ENCODE data around the gene QRICH1. TPM values are rescaled to one million over a fixed set of nuclear protein-coding genes. Genes with fewer than 3 reads are reported as not detected.

The QRICH1 gene
- total RNA-seq, 4 donors from 2014 or later: 35.8 to 65.6 (median 47.1) TPM

DNA sequence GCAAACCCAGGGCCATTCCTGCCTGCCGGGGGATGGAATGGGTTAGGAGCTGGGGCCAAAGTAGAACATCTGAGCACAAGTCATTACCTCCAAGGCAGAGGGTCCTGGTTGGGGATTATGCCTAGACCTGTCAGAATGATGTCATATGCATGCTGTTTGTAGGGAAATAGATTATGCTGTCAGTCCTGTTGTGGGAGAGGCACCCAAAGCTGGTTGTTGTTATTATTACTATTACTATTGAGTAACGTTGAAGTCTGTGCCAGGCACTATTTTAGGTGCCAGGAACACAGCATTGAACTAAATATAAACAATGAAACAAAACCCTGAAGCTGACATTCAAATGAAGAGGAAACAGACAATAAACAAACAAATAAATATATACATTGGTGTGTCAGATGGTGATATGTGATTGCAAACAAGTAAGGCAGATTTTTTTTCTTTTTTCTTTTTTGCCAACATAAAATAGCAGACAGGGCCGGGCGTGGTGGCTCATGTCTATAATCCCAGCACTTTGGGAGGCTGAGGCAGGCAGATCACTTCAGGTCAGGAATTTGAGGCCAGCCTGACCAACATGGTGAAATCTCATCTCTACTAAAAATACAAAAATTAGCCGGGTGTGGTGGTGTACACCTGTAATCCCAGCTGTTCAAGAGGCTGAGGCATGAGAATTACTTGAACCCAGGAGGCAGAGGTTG lies 101.9 kb downstream of the QRICH1 start:
- intact Hi-C loops (cut with DNase I; ENCODE audit: low total_unique reads): loop anchor here (2.0 kb wide), 1 partner anchor 37 kb away; the partner anchor contains the start of gene IMPDH2
- in situ Hi-C loops (cut with MboI; ENCODE audit: low sequenced_read_pairs in 4 of 4): no loop called here
- no peak for TF ChIP-seq POLR2A (IDR thresholded peaks at IDR 0.05)
- TF ChIP-seq, protein P1, sequence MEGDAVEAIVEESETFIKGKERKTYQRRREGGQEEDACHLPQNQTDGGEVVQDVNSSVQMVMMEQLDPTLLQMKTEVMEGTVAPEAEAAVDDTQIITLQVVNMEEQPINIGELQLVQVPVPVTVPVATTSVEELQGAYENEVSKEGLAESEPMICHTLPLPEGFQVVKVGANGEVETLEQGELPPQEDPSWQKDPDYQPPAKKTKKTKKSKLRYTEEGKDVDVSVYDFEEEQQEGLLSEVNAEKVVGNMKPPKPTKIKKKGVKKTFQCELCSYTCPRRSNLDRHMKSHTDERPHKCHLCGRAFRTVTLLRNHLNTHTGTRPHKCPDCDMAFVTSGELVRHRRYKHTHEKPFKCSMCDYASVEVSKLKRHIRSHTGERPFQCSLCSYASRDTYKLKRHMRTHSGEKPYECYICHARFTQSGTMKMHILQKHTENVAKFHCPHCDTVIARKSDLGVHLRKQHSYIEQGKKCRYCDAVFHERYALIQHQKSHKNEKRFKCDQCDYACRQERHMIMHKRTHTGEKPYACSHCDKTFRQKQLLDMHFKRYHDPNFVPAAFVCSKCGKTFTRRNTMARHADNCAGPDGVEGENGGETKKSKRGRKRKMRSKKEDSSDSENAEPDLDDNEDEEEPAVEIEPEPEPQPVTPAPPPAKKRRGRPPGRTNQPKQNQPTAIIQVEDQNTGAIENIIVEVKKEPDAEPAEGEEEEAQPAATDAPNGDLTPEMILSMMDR (IDR thresholded peaks at IDR 0.05 in 4 of 5, conservative IDR thresholded peaks at IDR 0.05 in 1 of 5): no peak
- Histone ChIP-seq H3K36me3 (no peaks in the 10 kb centered on the region), H3K4me3 (peak overlapping the region in 2 of 4 donors; percentile 79 to 85), H3K27ac (peak overlapping the region; percentile 79 to 89 (median 86)), H3K27me3 (no peaks in the 10 kb centered on the region), H3K4me1 (peaks cover 27 to 36% of the 10 kb centered on the region in 2 donors), H3K9me3 (no peaks in the 10 kb centered on the region)
- DNase-seq (no peak), ATAC-seq (no peak)

DNA sequence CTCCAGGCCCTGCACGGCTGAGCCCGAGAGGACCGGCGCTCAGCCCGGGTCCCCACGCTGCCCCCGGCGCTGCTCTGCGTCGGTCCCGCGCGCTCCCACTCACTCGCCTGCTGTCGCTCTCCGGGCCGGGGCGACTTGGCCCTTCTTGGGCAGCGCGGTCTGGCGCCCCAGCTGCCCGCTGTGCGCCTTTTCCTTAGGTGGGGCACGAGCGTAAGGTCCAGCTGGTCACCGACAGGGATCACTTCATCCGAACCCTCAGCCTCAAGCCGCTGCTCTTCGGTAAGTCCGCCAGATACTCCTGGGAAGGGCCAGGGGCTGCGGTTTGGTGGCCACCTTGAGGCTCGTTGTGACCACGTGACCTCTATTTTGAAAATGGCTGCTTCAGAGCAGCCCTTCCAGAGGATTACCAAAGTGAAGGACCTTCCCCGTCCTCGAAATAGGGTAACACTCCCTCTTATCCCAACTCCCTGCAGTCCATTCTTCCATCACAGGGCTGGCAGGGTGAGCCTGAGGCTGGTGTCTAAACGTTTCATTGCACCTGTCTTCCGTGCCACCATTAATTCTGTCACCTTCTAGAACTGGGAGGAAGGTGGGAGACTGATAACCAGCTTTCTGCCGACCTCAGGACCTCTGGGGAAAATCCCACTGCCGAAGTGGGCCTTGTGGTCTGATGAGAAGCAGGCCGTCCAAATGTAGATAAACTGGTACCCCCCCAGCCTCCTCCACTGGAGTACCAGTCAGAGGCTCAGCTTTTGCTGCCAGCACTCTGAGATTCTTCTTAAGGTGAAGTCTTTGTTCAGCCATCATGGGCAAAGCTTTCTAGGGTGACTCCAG lies 103.0 kb downstream of the QRICH1 start:
- Histone ChIP-seq H3K27ac (peak overlapping the region; percentile 79 to 89 (median 86)), H3K9me3 (no peaks in the 10 kb centered on the region), H3K4me1 (peaks cover 27 to 36% of the 10 kb centered on the region in 2 donors), H3K36me3 (no peaks in the 10 kb centered on the region), H3K4me3 (peak overlapping the region; percentile 79 to 86 (median 84)), H3K27me3 (no peaks in the 10 kb centered on the region)
- intact Hi-C loops (cut with DNase I; ENCODE audit: low total_unique reads) (loop anchor here (1.0 to 2.0 kb wide), 3 partner anchors 16 to 102 kb away; partner anchors contain the start of genes IMPDH2 and WDR6), in situ Hi-C loops (cut with MboI; ENCODE audit: low sequenced_read_pairs in 4 of 4) (no loop called here)
- DNase-seq: no peak
- TF ChIP-seq, protein P1 (IDR thresholded peaks at IDR 0.05 in 4 of 5, conservative IDR thresholded peaks at IDR 0.05 in 1 of 5): no peak
- no peak for TF ChIP-seq POLR2A (IDR thresholded peaks at IDR 0.05)
- peak; percentile 44 to 46 for ATAC-seq

- no peaks in the 10 kb centered on the region for H3K27me3 ChIP-seq
- intact Hi-C loops (cut with DNase I; ENCODE audit: low total_unique reads): loop anchor here (1.0 to 2.0 kb wide), 3 partner anchors 17 to 103 kb away; partner anchors contain the start of genes IMPDH2 and WDR6
- H3K9me3 ChIP-seq: no peaks in the 10 kb centered on the region
- peak within 1 kb of the TSS; percentile 79 to 86 (median 84) for H3K4me3 ChIP-seq
- peak; percentile 62 to 80 for DNase-seq
- TF ChIP-seq POLR2A (IDR thresholded peaks at IDR 0.05): peak in 1 of 2 donors; percentile 36
- TF ChIP-seq, protein P1 (IDR thresholded peaks at IDR 0.05 in 4 of 5, conservative IDR thresholded peaks at IDR 0.05 in 1 of 5): peak in 3 of 5 experiments; percentile 30 to 49 (median 42)
- H3K36me3 ChIP-seq: peaks cover 0 to 6% of the 10 kb centered on the region in 2 donors
- in situ Hi-C loops (cut with MboI; ENCODE audit: low sequenced_read_pairs in 4 of 4): no loop called here
- peak; percentile 82 for ATAC-seq
- peaks cover 27 to 36% of the 10 kb centered on the region in 2 donors for H3K4me1 ChIP-seq
- H3K27ac ChIP-seq: peak within 1 kb of the TSS; percentile 79 to 89 (median 86)
Observed at GRCh38 chr3:48989796-48990635, 103.9 kb downstream of the QRICH1 start, which contains the start of gene P4HTM. Gene P4HTM, plus strand, starts transcription at chr3:48990241. Its CDS starts 16 bp downstream, at chr3:48990257.

GRCh38 chr3:48989126-48989795 lies 104.6 kb downstream of the QRICH1 start:
- in situ Hi-C loops (cut with MboI; ENCODE audit: low sequenced_read_pairs in 4 of 4): no loop called here
- ATAC-seq (no peak), DNase-seq (no peak)
- Histone ChIP-seq H3K27ac (peak overlapping the region; percentile 72 to 89 (median 84)), H3K4me3 (peak overlapping the region; percentile 79 to 86 (median 84)), H3K9me3 (no peaks in the 10 kb centered on the region), H3K4me1 (peaks cover 27 to 36% of the 10 kb centered on the region in 2 donors), H3K36me3 (peaks cover 0 to 13% of the 10 kb centered on the region in 2 donors), H3K27me3 (no peaks in the 10 kb centered on the region)
- intact Hi-C loops (cut with DNase I; ENCODE audit: low total_unique reads): no loop called here
- TF ChIP-seq, protein P1 (IDR thresholded peaks at IDR 0.05 in 4 of 5, conservative IDR thresholded peaks at IDR 0.05 in 1 of 5): no peak
- TF ChIP-seq POLR2A (IDR thresholded peaks at IDR 0.05): no peak

All from gastrocnemius medialis (tissue), 4 donors.